CD8-positive, alpha-beta memory T cell (primary cell): ENCODE measurements around the gene ACTL8. TPM values are rescaled to one million over a fixed set of nuclear protein-coding genes. Genes with fewer than 3 reads are reported as not detected.

Experiments used
- CTCF ChIA-PET: fragments of 350-600 bp; sonication (Branson Sonifier 250); formaldehyde crosslinking; loops from one replicate; lab custom pipeline; 2021; ENCODE audit warnings: antibody characterized with exemption; lab: Charles Lee
- POLR2A ChIA-PET: fragments of 350-600 bp; sonication (Branson Sonifier 250); formaldehyde crosslinking; loops from one replicate; lab custom pipeline; 2021; ENCODE audit warnings: antibody characterized with exemption; lab: Charles Lee
- DNase-seq, 5 donors: peaks; one replicate each; pipeline versions ENCODE4 v3.0.0 to v3.0.0-alpha.2; 2020 to 2022; ENCODE audit warnings: mixed read lengths in 1 of 5
- H3K27ac ChIP-seq: one replicate; pipeline ENCODE4 v1.7.0; 2013; ENCODE audit warnings: low read depth, mild to moderate bottlenecking, low read length, moderate library complexity
- H3K27me3 ChIP-seq: 2 replicates; pipeline ENCODE4 v1.7.0; 2013; ENCODE audit warnings: low read length, mild to moderate bottlenecking; ENCODE audit not compliant: insufficient read depth, poor library complexity, severe bottlenecking
- H3K36me3 ChIP-seq: 2 replicates; pipeline ENCODE4 v1.7.0; 2013; ENCODE audit warnings: mild to moderate bottlenecking, low read length, moderate library complexity; ENCODE audit not compliant: insufficient read depth
- H3K4me1 ChIP-seq: 2 replicates; pipeline ENCODE4 v1.7.0; 2013; ENCODE audit warnings: mild to moderate bottlenecking, low read length, moderate library complexity; ENCODE audit not compliant: insufficient read depth
- H3K4me3 ChIP-seq: 2 replicates; pipeline ENCODE4 v1.7.0; 2013; ENCODE audit warnings: mild to moderate bottlenecking, low read length
- H3K9me3 ChIP-seq: 2 replicates; pipeline ENCODE4 v1.7.0; 2013; ENCODE audit warnings: mild to moderate bottlenecking, low read length
- H3K27ac Mint-ChIP-seq, 8 donors: one replicate each; pipeline ENCODE4 v1.8.0; 2020 to 2021; ENCODE audit warnings: mixed read lengths in 8 of 8, mild to moderate bottlenecking in 6 of 8, inconsistent platforms in 3 of 8, moderate library complexity in 3 of 8
- H3K27me3 Mint-ChIP-seq, 2 donors: one replicate each; pipeline ENCODE4 v1.8.0; 2020 to 2021; ENCODE audit warnings: mixed read lengths in 2 of 2, mild to moderate bottlenecking in 1 of 2, moderate library complexity in 1 of 2
- H3K36me3 Mint-ChIP-seq, 3 donors: one replicate each; pipeline ENCODE4 v1.8.0; 2020 to 2021; ENCODE audit warnings: mixed read lengths in 3 of 3, inconsistent platforms in 1 of 3, mild to moderate bottlenecking in 1 of 3
- H3K4me1 Mint-ChIP-seq, 3 donors: one replicate each; pipeline ENCODE4 v1.8.0; 2020 to 2021; ENCODE audit warnings: mixed read lengths in 3 of 3, inconsistent platforms in 1 of 3, mild to moderate bottlenecking in 1 of 3
- H3K4me3 Mint-ChIP-seq, 7 donors: one replicate each; pipeline ENCODE4 v1.8.0; 2020 to 2021; ENCODE audit warnings: mixed read lengths in 7 of 7, mild to moderate bottlenecking in 6 of 7, moderate library complexity in 4 of 7, inconsistent platforms in 2 of 7
- H3K9me3 Mint-ChIP-seq, 5 donors: one replicate each; pipeline ENCODE4 v1.8.0; 2020 to 2022; ENCODE audit warnings: mixed read lengths in 5 of 5, mild to moderate bottlenecking in 3 of 5, moderate library complexity in 2 of 5, inconsistent platforms in 1 of 5
- polyA plus RNA-seq: library from polyadenylated mRNA; unstranded; fragments of 300-500 nt; fragmentation: Illumina TruSeq; gene quantifications from one replicate; pipeline ENCODE4 v1.2.3, GENCODE V29; 2021
- total RNA-seq, 2 experiments: library from RNA; stranded (reverse); gene quantifications; one replicate each; pipeline ENCODE4 v1.2.3, GENCODE V29; 2021

Gene ACTL8
- total and polyA plus RNA-seq, 3 experiments from 2014 or later: not detected

GRCh38 chr1:17857109-17857499, 102.0 kb downstream of the ACTL8 start:
- Mint-ChIP-seq H3K4me3 (no peak overlapping the region), H3K27ac (no peak overlapping the region), H3K36me3 (no peaks in the 10 kb centered on the region), H3K9me3 (no peaks in the 10 kb centered on the region), H3K27me3 (peaks cover 0 to 7% of the 10 kb centered on the region in 2 donors), H3K4me1 (no peaks in the 10 kb centered on the region)
- no peaks in the 10 kb centered on the region for H3K27me3 ChIP-seq
- H3K9me3 ChIP-seq: no peaks in the 10 kb centered on the region
- no peaks in the 10 kb centered on the region for H3K4me1 ChIP-seq
- H3K4me3 ChIP-seq: no peak overlapping the region
- ChIA-PET CTCF (no interaction called here), POLR2A (no interaction called here)
- H3K36me3 ChIP-seq: no peaks in the 10 kb centered on the region
- no peak for DNase-seq
- H3K27ac ChIP-seq: no peak overlapping the region

GRCh38 chr1:17857996-17858395, 102.9 kb downstream of the ACTL8 start:
- H3K27me3 Mint-ChIP-seq: peaks cover 0 to 7% of the 10 kb centered on the region in 2 donors
- Histone ChIP-seq H3K36me3 (no peaks in the 10 kb centered on the region), H3K27ac (no peak overlapping the region), H3K27me3 (no peaks in the 10 kb centered on the region), H3K9me3 (no peaks in the 10 kb centered on the region), H3K4me1 (no peaks in the 10 kb centered on the region), H3K4me3 (no peak overlapping the region)
- CTCF ChIA-PET: no interaction called here
- POLR2A ChIA-PET: no interaction called here
- no peaks in the 10 kb centered on the region for H3K4me1 Mint-ChIP-seq
- peak overlapping the region in 1 of 8 donors; percentile 9 for H3K27ac Mint-ChIP-seq
- no peaks in the 10 kb centered on the region for H3K36me3 Mint-ChIP-seq
- no peak overlapping the region for H3K4me3 Mint-ChIP-seq
- H3K9me3 Mint-ChIP-seq: no peaks in the 10 kb centered on the region
- no peak for DNase-seq

DNA sequence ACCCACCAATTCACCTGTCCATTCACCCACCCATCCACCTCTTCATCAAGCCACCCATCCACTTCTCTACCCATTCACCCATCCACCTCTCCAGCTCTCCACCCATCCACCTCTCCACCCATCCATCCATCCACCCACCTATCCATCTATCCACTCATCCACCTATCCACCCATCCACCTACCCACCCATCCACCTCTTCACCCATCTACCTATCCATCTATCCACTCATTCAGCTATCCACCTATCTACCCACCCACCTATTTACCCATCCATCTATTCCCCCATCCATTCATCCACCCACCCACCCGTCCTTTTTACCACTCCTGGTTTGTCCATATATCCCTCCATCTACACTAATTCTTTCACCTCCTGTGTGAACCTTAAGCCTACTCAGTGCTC, 105.7 kb downstream of the ACTL8 start:
- Mint-ChIP-seq H3K27me3 (peaks cover 0 to 9% of the 10 kb centered on the region in 2 donors), H3K9me3 (no peaks in the 10 kb centered on the region), H3K36me3 (no peaks in the 10 kb centered on the region), H3K4me3 (no peak overlapping the region), H3K27ac (no peak overlapping the region), H3K4me1 (no peaks in the 10 kb centered on the region)
- H3K27ac ChIP-seq: no peak overlapping the region
- H3K9me3 ChIP-seq: no peaks in the 10 kb centered on the region
- POLR2A ChIA-PET: no interaction called here
- H3K4me3 ChIP-seq: no peak overlapping the region
- H3K36me3 ChIP-seq: no peaks in the 10 kb centered on the region
- CTCF ChIA-PET: no interaction called here
- no peaks in the 10 kb centered on the region for H3K27me3 ChIP-seq
- DNase-seq: no peak
- no peaks in the 10 kb centered on the region for H3K4me1 ChIP-seq

DNA sequence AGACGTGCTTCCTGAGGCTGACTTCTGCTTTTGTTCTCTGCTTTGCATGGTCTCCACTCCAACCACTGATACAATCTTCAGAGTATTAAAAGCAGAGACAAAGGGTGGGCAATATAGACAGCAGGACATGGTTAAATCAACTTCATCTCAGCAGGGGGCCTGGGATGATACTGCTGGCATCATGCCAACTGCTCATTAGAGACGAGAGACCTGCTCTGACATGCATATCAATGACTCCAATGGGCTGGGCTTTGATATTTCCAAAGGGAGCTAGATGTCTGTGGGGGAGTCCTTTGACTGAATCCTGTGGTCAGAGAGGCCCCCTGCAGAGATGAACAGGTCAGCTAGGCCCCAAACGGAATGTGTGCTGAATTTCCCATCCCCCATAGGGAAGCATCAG, 106.6 kb downstream of the ACTL8 start:
- no peaks in the 10 kb centered on the region for H3K36me3 ChIP-seq
- no peaks in the 10 kb centered on the region for H3K9me3 ChIP-seq
- Mint-ChIP-seq H3K4me1 (no peaks in the 10 kb centered on the region), H3K36me3 (no peaks in the 10 kb centered on the region), H3K27ac (no peak overlapping the region), H3K9me3 (no peaks in the 10 kb centered on the region), H3K27me3 (peaks cover 0 to 9% of the 10 kb centered on the region in 2 donors), H3K4me3 (no peak overlapping the region)
- ChIA-PET POLR2A (no interaction called here), CTCF (no interaction called here)
- no peak overlapping the region for H3K4me3 ChIP-seq
- no peaks in the 10 kb centered on the region for H3K27me3 ChIP-seq
- no peak overlapping the region for H3K27ac ChIP-seq
- DNase-seq: no peak
- no peaks in the 10 kb centered on the region for H3K4me1 ChIP-seq

GRCh38 chr1:17862121-17862520, 107.0 kb downstream of the ACTL8 start:
- Mint-ChIP-seq H3K4me3 (no peak overlapping the region), H3K4me1 (no peaks in the 10 kb centered on the region), H3K9me3 (peaks cover 0 to 3% (median 0%) of the 10 kb centered on the region in 5 donors), H3K27ac (no peak overlapping the region), H3K27me3 (peaks cover 0 to 9% of the 10 kb centered on the region in 2 donors), H3K36me3 (no peaks in the 10 kb centered on the region)
- POLR2A ChIA-PET: no interaction called here
- no peaks in the 10 kb centered on the region for H3K27me3 ChIP-seq
- no peak for DNase-seq
- no peaks in the 10 kb centered on the region for H3K4me1 ChIP-seq
- no peaks in the 10 kb centered on the region for H3K36me3 ChIP-seq
- H3K9me3 ChIP-seq: no peaks in the 10 kb centered on the region
- CTCF ChIA-PET: no interaction called here
- H3K4me3 ChIP-seq: no peak overlapping the region
- H3K27ac ChIP-seq: no peak overlapping the region

DNA sequence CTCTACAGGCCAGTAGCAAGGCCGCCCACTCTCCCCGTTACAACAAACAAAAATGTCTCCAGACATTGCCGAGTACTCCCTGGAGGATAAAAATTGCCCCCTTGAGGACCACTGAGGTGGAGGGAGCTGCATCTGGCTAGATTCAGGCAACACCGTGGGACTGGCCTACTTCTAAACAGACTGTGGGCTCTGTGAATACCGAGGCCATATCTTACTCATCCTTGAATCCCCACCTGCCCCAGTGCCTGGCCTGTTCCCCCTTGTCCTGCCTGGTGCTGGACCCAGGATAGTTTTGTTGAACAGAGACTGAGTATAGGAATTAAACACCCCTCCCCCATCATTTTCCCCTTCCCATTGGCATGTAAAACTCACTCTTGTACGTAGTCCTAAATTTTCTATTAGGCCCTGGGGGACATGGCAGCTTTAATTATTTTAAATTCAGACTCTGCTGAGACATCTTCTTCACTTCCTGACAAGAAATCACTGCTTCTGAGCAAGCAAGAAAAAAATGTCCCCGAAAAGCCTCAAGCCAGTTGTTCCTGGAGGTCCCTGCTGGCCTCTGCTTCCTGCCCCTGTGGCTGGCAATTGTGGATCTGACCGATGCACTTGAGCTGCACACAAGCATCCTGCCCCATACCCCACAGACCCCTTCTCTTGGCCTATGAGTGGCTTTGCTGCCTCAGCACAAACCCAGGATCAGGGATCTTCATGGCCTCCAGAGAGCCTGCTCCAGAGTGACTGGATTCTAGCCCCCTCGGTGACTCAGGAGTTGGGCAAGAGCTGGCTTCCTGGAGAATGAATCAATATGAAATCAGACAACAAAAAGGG, 111.0 kb downstream of the ACTL8 start:
- no peak for DNase-seq
- Mint-ChIP-seq H3K27ac (no peak overlapping the region), H3K36me3 (no peaks in the 10 kb centered on the region), H3K4me3 (no peak overlapping the region), H3K4me1 (no peaks in the 10 kb centered on the region), H3K9me3 (peaks cover 0 to 7% (median 3%) of the 10 kb centered on the region in 5 donors), H3K27me3 (peaks cover 0 to 2% of the 10 kb centered on the region in 2 donors)
- Histone ChIP-seq H3K4me3 (no peak overlapping the region), H3K27me3 (no peaks in the 10 kb centered on the region), H3K9me3 (no peaks in the 10 kb centered on the region), H3K27ac (no peak overlapping the region), H3K36me3 (no peaks in the 10 kb centered on the region), H3K4me1 (no peaks in the 10 kb centered on the region)
- ChIA-PET CTCF (no interaction called here), POLR2A (no interaction called here)

DNA sequence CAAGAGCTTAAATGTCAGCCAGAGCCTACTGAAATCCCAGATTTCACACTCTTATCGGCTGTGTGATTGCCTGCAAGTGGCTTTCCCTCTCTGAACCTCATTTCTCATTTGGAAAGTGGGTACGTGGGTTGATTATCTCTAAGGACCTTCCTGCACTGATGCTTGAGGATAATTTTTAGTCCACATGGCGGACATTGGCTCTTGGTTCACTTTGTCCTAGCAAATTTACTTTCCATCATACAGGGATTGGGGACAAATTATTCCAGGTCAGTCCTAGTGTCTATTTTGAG, 111.6 kb downstream of the ACTL8 start:
- ChIA-PET POLR2A (no interaction called here), CTCF (no interaction called here)
- no peaks in the 10 kb centered on the region for H3K36me3 Mint-ChIP-seq
- H3K27me3 ChIP-seq: no peaks in the 10 kb centered on the region
- no peak for DNase-seq
- H3K4me1 Mint-ChIP-seq: no peaks in the 10 kb centered on the region
- H3K9me3 Mint-ChIP-seq: peaks cover 0 to 7% (median 3%) of the 10 kb centered on the region in 5 donors
- no peak overlapping the region for H3K4me3 Mint-ChIP-seq
- H3K27ac Mint-ChIP-seq: no peak overlapping the region
- peaks cover 0 to 2% of the 10 kb centered on the region in 2 donors for H3K27me3 Mint-ChIP-seq
- H3K4me1 ChIP-seq: no peaks in the 10 kb centered on the region
- H3K27ac ChIP-seq: no peak overlapping the region
- H3K4me3 ChIP-seq: no peak overlapping the region
- H3K36me3 ChIP-seq: no peaks in the 10 kb centered on the region
- no peaks in the 10 kb centered on the region for H3K9me3 ChIP-seq

GRCh38 chr1:17867470-17867869, 112.3 kb downstream of the ACTL8 start:
- H3K27me3 ChIP-seq: no peaks in the 10 kb centered on the region
- H3K4me1 ChIP-seq: no peaks in the 10 kb centered on the region
- H3K4me3 ChIP-seq: no peak overlapping the region
- Mint-ChIP-seq H3K36me3 (no peaks in the 10 kb centered on the region), H3K27ac (no peak overlapping the region), H3K9me3 (peaks cover 0 to 7% (median 3%) of the 10 kb centered on the region in 5 donors), H3K4me1 (no peaks in the 10 kb centered on the region), H3K27me3 (peaks cover 0 to 2% of the 10 kb centered on the region in 2 donors), H3K4me3 (no peak overlapping the region)
- no peaks in the 10 kb centered on the region for H3K9me3 ChIP-seq
- no peak for DNase-seq
- ChIA-PET POLR2A (no interaction called here), CTCF (no interaction called here)
- no peaks in the 10 kb centered on the region for H3K36me3 ChIP-seq
- no peak overlapping the region for H3K27ac ChIP-seq
